CD14-positive monocyte (primary cell): Measurements from ENCODE around the gene CCDC110. TPM values are rescaled to one million over a fixed set of nuclear protein-coding genes. Genes with fewer than 3 reads are reported as not detected.

Experiments
- DNase-seq, 3 donors: peaks; one replicate each; pipeline ENCODE4 v3.0.0-alpha.2; 2011 to 2022
- H2AFZ ChIP-seq: 2 replicates; pipeline ENCODE4 v1.6.0; 2012; ENCODE audit warnings: mild to moderate bottlenecking, low read depth, low read length, inconsistent platforms; ENCODE audit not compliant: insufficient read depth, poor library complexity, severe bottlenecking
- H3K27ac ChIP-seq, 2 donors: 1 replicate in 1 of 2; 2 replicates in 1 of 2; pipeline ENCODE4 v1.5.1; 2012 to 2013; ENCODE audit warnings: low read length in 2 of 2, control low read depth in 1 of 2, inconsistent platforms in 1 of 2, low read depth in 1 of 2, mild to moderate bottlenecking in 1 of 2
- H3K27me3 ChIP-seq, 2 donors: one replicate each; pipeline versions ENCODE4 v1.6.0 to v1.6.1; 2011 to 2013; ENCODE audit warnings: low read length in 2 of 2; ENCODE audit not compliant: control insufficient read depth in 2 of 2, insufficient read depth in 2 of 2
- H3K36me3 ChIP-seq, 2 donors: replicated peaks in 1 of 2; 1 replicate in 1 of 2; 2 replicates in 1 of 2; pipeline versions ENCODE4 v1.5.1 to v1.6.1; 2012 to 2013; ENCODE audit warnings: low read length in 2 of 2, control low read depth in 1 of 2, inconsistent platforms in 1 of 2, mild to moderate bottlenecking in 1 of 2; ENCODE audit not compliant: insufficient read depth in 2 of 2, control insufficient read depth in 1 of 2
- H3K4me1 ChIP-seq, 2 donors: 1 replicate in 1 of 2; 2 replicates in 1 of 2; pipeline versions ENCODE4 v1.5.1 to v1.6.1; 2012 to 2013; ENCODE audit warnings: low read length in 2 of 2, control low read depth in 1 of 2, inconsistent platforms in 1 of 2, mild to moderate bottlenecking in 1 of 2, moderate library complexity in 1 of 2; ENCODE audit not compliant: insufficient read depth in 2 of 2, control insufficient read depth in 1 of 2
- H3K4me2 ChIP-seq: replicated peaks from 2 replicates; pipeline ENCODE3; 2012; ENCODE audit warnings: low read length, moderate library complexity, mild to moderate bottlenecking; ENCODE audit not compliant: poor library complexity, severe bottlenecking; ENCODE audit errors: extremely low read depth
- H3K4me3 ChIP-seq, 3 experiments: fragments of 200-600 bp in 1 of 3; sonication (generic) in 1 of 3; replicated peaks in 1 of 3; 1 replicate in 2 of 3; 2 replicates in 1 of 3; pipeline ENCODE4 v1.5.1; 2011 to 2013; ENCODE audit warnings: low read length in 3 of 3, mild to moderate bottlenecking in 3 of 3, control low read depth in 2 of 3, low read depth in 2 of 3, inconsistent platforms in 1 of 3, moderate library complexity in 1 of 3
- H3K79me2 ChIP-seq: 2 replicates; pipeline ENCODE4 v1.6.0; 2012; ENCODE audit warnings: mild to moderate bottlenecking, control low read depth, inconsistent platforms, low read length, moderate library complexity; ENCODE audit not compliant: insufficient read depth
- H3K9ac ChIP-seq: 2 replicates; pipeline ENCODE4 v1.6.0; 2017; ENCODE audit warnings: low read length, mild to moderate bottlenecking; ENCODE audit not compliant: insufficient read depth, poor library complexity, severe bottlenecking
- H3K9me3 ChIP-seq, 2 donors: replicated peaks in 1 of 2; 1 replicate in 1 of 2; 2 replicates in 1 of 2; pipeline versions ENCODE4 v1.5.1 to v1.6.1; 2012 to 2013; ENCODE audit warnings: low read length in 2 of 2, control low read depth in 1 of 2; ENCODE audit not compliant: control insufficient read depth in 1 of 2, insufficient read depth in 1 of 2
- H4K20me1 ChIP-seq: 2 replicates; pipeline ENCODE4 v1.6.0; 2012; ENCODE audit warnings: mild to moderate bottlenecking, low read length, control low read depth, moderate library complexity; ENCODE audit not compliant: insufficient read depth
- H3K27ac Mint-ChIP-seq, 7 donors: one replicate each; pipeline ENCODE4 v1.8.0; 2020; ENCODE audit warnings: mild to moderate bottlenecking in 7 of 7, mixed read lengths in 7 of 7, moderate library complexity in 6 of 7, inconsistent platforms in 2 of 7
- H3K27me3 Mint-ChIP-seq, 3 donors: one replicate each; pipeline ENCODE4 v1.8.0; 2021 to 2022; ENCODE audit warnings: low read depth in 3 of 3, mild to moderate bottlenecking in 3 of 3, mixed read lengths in 3 of 3, moderate library complexity in 3 of 3, inconsistent platforms in 1 of 3
- H3K36me3 Mint-ChIP-seq, 2 donors: one replicate each; pipeline ENCODE4 v1.8.0; 2020; ENCODE audit warnings: mixed read lengths in 2 of 2, inconsistent platforms in 1 of 2, mild to moderate bottlenecking in 1 of 2
- H3K4me1 Mint-ChIP-seq: one replicate; pipeline ENCODE4 v1.8.0; 2020; ENCODE audit warnings: mild to moderate bottlenecking, mixed read lengths
- H3K4me3 Mint-ChIP-seq, 2 donors: one replicate each; pipeline ENCODE4 v1.8.0; 2020; ENCODE audit warnings: mild to moderate bottlenecking in 2 of 2, mixed read lengths in 2 of 2, moderate library complexity in 1 of 2
- H3K9me3 Mint-ChIP-seq, 7 donors: one replicate each; pipeline ENCODE4 v1.8.0; 2020 to 2022; ENCODE audit warnings: mixed read lengths in 7 of 7, mild to moderate bottlenecking in 6 of 7, moderate library complexity in 6 of 7, inconsistent platforms in 2 of 7
- WGBS: methylation state at CpG from one replicate; pipeline ENCODE4 v1.1.5; 2013; ENCODE audit warnings: missing lambda C conversion rate; ENCODE audit not compliant: insufficient coverage; 5-methylcytosine and 5-hydroxymethylcytosine counted together
- intact Hi-C, 2 donors: fragments of 100-400 bp; cut with micrococcal nuclease; formaldehyde crosslinking; loops; one replicate each; pipeline versions ENCODE4 v1.15.0 to v1.15.1; 2023
- polyA plus RNA-seq, 3 donors: library from polyadenylated mRNA; depleted of rRNA in 1 of 3; unstranded in 2 of 3; stranded (reverse) in 1 of 3; fragments of 300-500 nt in 2 of 3; fragments of >200 nt in 1 of 3; fragmentation: Illumina TruSeq in 2 of 3; gene quantifications; 1 replicate in 2 of 3; 2 replicates in 1 of 3; pipeline ENCODE4 v1.2.3, GENCODE V29; 2012 to 2021
- TF ChIP-seq, protein P1 (sequence below): fragments of 200-600 bp; IDR thresholded peaks from one replicate; pipeline ENCODE4 v1.8.0; 2022; ENCODE audit warnings: antibody characterized with exemption, mild to moderate bottlenecking

The CCDC110 gene
- polyA plus RNA-seq, 3 donors = not detected

GRCh38 chr4:185465707-185466106 lies 5.8 kb downstream of the CCDC110 start:
- no peak for DNase-seq
- H3K27me3 Mint-ChIP-seq = peaks cover 42 to 54% (median 45%) of the 10 kb centered on the region in 3 donors
- intact Hi-C loops = no loop called here
- Histone ChIP-seq H3K4me1 (peaks cover 0 to 2% of the 10 kb centered on the region in 2 donors), H4K20me1 (no peaks in the 10 kb centered on the region), H2AFZ (no peak overlapping the region), H3K79me2 (no peaks in the 10 kb centered on the region), H3K4me2 (no peak overlapping the region), H3K27me3 (peaks cover 26 to 47% of the 10 kb centered on the region in 2 donors), H3K9ac (no peak overlapping the region), H3K4me3 (no peak overlapping the region), H3K9me3 (peaks cover 0 to 9% of the 10 kb centered on the region in 2 donors), H3K36me3 (no peaks in the 10 kb centered on the region), H3K27ac (no peak overlapping the region)
- H3K4me3 Mint-ChIP-seq = no peak overlapping the region
- no peaks in the 10 kb centered on the region for H3K36me3 Mint-ChIP-seq
- TF ChIP-seq, protein P1, sequence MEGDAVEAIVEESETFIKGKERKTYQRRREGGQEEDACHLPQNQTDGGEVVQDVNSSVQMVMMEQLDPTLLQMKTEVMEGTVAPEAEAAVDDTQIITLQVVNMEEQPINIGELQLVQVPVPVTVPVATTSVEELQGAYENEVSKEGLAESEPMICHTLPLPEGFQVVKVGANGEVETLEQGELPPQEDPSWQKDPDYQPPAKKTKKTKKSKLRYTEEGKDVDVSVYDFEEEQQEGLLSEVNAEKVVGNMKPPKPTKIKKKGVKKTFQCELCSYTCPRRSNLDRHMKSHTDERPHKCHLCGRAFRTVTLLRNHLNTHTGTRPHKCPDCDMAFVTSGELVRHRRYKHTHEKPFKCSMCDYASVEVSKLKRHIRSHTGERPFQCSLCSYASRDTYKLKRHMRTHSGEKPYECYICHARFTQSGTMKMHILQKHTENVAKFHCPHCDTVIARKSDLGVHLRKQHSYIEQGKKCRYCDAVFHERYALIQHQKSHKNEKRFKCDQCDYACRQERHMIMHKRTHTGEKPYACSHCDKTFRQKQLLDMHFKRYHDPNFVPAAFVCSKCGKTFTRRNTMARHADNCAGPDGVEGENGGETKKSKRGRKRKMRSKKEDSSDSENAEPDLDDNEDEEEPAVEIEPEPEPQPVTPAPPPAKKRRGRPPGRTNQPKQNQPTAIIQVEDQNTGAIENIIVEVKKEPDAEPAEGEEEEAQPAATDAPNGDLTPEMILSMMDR = no peak
- H3K27ac Mint-ChIP-seq = no peak overlapping the region
- H3K9me3 Mint-ChIP-seq = peaks cover 0 to 12% (median 6%) of the 10 kb centered on the region in 7 donors
- H3K4me1 Mint-ChIP-seq = peaks cover 4% of the 10 kb centered on the region
- 95% methylated on average over 3 of the region's 3 CpGs for WGBS

GRCh38 chr4:185464887-185465286 lies 6.6 kb downstream of the CCDC110 start:
- Mint-ChIP-seq H3K9me3 (peaks cover 0 to 8% (median 5%) of the 10 kb centered on the region in 7 donors), H3K27me3 (peaks cover 35 to 48% (median 43%) of the 10 kb centered on the region in 3 donors), H3K4me3 (no peak overlapping the region), H3K27ac (no peak overlapping the region), H3K36me3 (no peaks in the 10 kb centered on the region), H3K4me1 (no peaks in the 10 kb centered on the region)
- H2AFZ ChIP-seq = no peak overlapping the region
- peaks cover 28 to 42% of the 10 kb centered on the region in 2 donors for H3K27me3 ChIP-seq
- H3K36me3 ChIP-seq = no peaks in the 10 kb centered on the region
- no peak for DNase-seq
- TF ChIP-seq, protein P1 = no peak
- H3K4me3 ChIP-seq = no peak overlapping the region
- H3K79me2 ChIP-seq = no peaks in the 10 kb centered on the region
- peaks cover 0 to 4% of the 10 kb centered on the region in 2 donors for H3K9me3 ChIP-seq
- no peak overlapping the region for H3K4me2 ChIP-seq
- no peaks in the 10 kb centered on the region for H4K20me1 ChIP-seq
- no peak overlapping the region for H3K9ac ChIP-seq
- WGBS = no CpG with 5 or more reads among the region's 1 CpG
- intact Hi-C loops = no loop called here
- no peak overlapping the region for H3K27ac ChIP-seq
- no peaks in the 10 kb centered on the region for H3K4me1 ChIP-seq
